GM12891 (cell line): Measurements from ENCODE around the gene SORCS1.

Experiments used
- PAX5 ChIP-seq: IDR thresholded peaks from 2 replicates; pipeline ENCODE4 v1.6.1; 2011; ENCODE audit warnings: low read length, moderate library complexity, mild to moderate bottlenecking; ENCODE audit not compliant: insufficient read depth, severe bottlenecking
- POLR2A ChIP-seq: IDR thresholded peaks from 2 replicates; pipeline ENCODE4 v1.6.1; 2011; ENCODE audit warnings: low read depth, low read length, control low read depth
- POLR2AphosphoS5 ChIP-seq: IDR thresholded peaks from 2 replicates; pipeline ENCODE4 v1.6.1; 2011; ENCODE audit warnings: low read depth, low read length, control low read depth
- POU2F2 ChIP-seq: IDR thresholded peaks from 2 replicates; pipeline ENCODE4 v1.6.1; 2011; ENCODE audit warnings: low read depth, mild to moderate bottlenecking, control low read depth, low read length, moderate library complexity
- TAF1 ChIP-seq: IDR thresholded peaks from 2 replicates; pipeline ENCODE4 v1.6.1; 2011; ENCODE audit warnings: low read depth, low read length, control low read depth

GRCh38 chr10:106619346-106619745 is 545.2 kb downstream of the SORCS1 start:
- TF ChIP-seq POLR2A (no peak), POLR2AphosphoS5 (no peak), TAF1 (no peak), PAX5 (no peak), POU2F2 (no peak)
